ENCODE results near the gene NRG2.

DNA sequence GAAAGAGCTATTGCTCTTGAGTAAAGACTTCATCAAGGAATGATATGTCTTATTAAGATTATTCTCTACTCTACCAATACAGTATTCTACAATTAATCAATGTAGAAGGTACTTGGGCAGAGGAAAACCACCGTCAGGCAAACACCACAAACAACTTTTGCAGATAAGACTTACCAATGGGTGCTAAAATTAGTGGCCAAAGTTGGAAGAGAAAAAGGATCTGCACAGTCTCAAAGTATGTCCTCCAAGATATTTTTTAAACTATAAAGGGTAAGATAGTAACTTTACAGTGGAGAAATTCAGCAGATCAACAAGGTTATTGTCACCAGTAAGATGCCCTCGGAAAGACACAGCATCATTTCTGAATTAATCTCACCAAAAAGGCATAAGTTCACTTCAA lies 38.9 kb downstream of the NRG2 start:
- TF ChIP-seq, protein P1, sequence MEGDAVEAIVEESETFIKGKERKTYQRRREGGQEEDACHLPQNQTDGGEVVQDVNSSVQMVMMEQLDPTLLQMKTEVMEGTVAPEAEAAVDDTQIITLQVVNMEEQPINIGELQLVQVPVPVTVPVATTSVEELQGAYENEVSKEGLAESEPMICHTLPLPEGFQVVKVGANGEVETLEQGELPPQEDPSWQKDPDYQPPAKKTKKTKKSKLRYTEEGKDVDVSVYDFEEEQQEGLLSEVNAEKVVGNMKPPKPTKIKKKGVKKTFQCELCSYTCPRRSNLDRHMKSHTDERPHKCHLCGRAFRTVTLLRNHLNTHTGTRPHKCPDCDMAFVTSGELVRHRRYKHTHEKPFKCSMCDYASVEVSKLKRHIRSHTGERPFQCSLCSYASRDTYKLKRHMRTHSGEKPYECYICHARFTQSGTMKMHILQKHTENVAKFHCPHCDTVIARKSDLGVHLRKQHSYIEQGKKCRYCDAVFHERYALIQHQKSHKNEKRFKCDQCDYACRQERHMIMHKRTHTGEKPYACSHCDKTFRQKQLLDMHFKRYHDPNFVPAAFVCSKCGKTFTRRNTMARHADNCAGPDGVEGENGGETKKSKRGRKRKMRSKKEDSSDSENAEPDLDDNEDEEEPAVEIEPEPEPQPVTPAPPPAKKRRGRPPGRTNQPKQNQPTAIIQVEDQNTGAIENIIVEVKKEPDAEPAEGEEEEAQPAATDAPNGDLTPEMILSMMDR (IDR thresholded peaks at IDR 0.05): no peak
- TF ChIP-seq POLR2A (IDR thresholded peaks at IDR 0.05): no peak

All from ovary (tissue), 3 donors.